HG03558 (cell line): ENCODE measurements around the gene GLYATL1B.

Source experiments
- ATAC-seq: cut with Tn5 transposase; IDR thresholded peaks from one replicate; pipeline ENCODE4 v1.9.1; 2021; ENCODE audit warnings: moderate number of reproducible peaks; ENCODE audit not compliant: unreplicated experiment; ENCODE audit errors: extremely low read depth

Gene GLYATL1B

GRCh38 chr11:59142530-59143507 lies 56.7 kb downstream of the GLYATL1B start, which contains the start of gene FAM111A:
FAM111A (plus strand) TSS chr11:59142856; CDS start chr11:59148873, 6,017 bp downstream.
- peak; percentile 46 for ATAC-seq

DNA sequence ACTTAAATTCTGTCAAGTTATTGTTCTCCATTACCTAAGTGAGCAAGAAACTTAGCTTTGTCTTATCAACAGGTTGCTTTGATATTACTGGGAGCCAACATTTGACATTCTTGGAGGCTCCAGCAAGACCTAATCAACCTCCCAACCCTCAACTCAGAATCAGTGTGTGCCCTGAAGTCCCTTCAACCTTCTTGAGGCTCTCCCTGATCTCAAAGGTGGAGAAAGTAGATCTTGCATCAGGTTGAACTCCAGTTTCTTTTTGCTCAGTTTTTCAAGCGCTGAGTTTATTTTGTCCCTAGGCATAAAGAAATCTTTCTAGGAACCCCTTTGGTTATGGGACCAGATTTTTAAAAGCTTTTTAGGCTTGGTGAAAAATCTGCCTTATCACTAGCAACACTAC lies 58.0 kb downstream of the GLYATL1B start:
- no peak for ATAC-seq
